Stomach smooth muscle (tissue), 2 donors: Measurements from ENCODE around the gene AFG3L2.

Experiments used
- H3K27ac ChIP-seq: one replicate; pipeline ENCODE4 v1.7.0; 2013; ENCODE audit warnings: mild to moderate bottlenecking, low read length, inconsistent platforms
- H3K27me3 ChIP-seq, 2 donors: one replicate each; pipeline ENCODE4 v1.7.0; 2013; ENCODE audit warnings: low read length in 2 of 2; ENCODE audit not compliant: insufficient read depth in 2 of 2, control insufficient read depth in 1 of 2
- H3K36me3 ChIP-seq, 2 donors: one replicate each; pipeline ENCODE4 v1.7.0; 2013; ENCODE audit warnings: low read length in 2 of 2; ENCODE audit not compliant: control insufficient read depth in 2 of 2, insufficient read depth in 2 of 2
- H3K4me1 ChIP-seq: one replicate; pipeline ENCODE4 v1.7.0; 2013; ENCODE audit warnings: low read length; ENCODE audit not compliant: control insufficient read depth, insufficient read depth
- H3K4me3 ChIP-seq, 2 donors: one replicate each; pipeline ENCODE4 v1.7.0; 2013; ENCODE audit warnings: low read length in 2 of 2
- H3K9ac ChIP-seq, 2 donors: one replicate each; pipeline ENCODE4 v1.7.0; 2013; ENCODE audit warnings: low read length in 2 of 2, mild to moderate bottlenecking in 1 of 2
- H3K9me3 ChIP-seq, 2 donors: one replicate each; pipeline ENCODE4 v1.7.0; 2013; ENCODE audit warnings: low read length in 2 of 2; ENCODE audit not compliant: control insufficient read depth in 2 of 2
- donor health status: healthy.
- donor health status: Pancreatic carcinoma.

The AFG3L2 gene

GRCh38 chr18:12326711-12327460 is 50.1 kb downstream of the AFG3L2 start:
- Histone ChIP-seq H3K4me3 (no peak overlapping the region), H3K9me3 (no peaks in the 10 kb centered on the region), H3K27ac (peak overlapping the region; percentile 60), H3K36me3 (peaks cover 42 to 44% of the 10 kb centered on the region in 2 donors), H3K9ac (no peak overlapping the region), H3K27me3 (no peaks in the 10 kb centered on the region), H3K4me1 (peaks cover 17% of the 10 kb centered on the region)

- Histone ChIP-seq H3K27me3 (no peaks in the 10 kb centered on the region), H3K4me1 (peaks cover 20% of the 10 kb centered on the region), H3K9me3 (no peaks in the 10 kb centered on the region), H3K36me3 (peaks cover 45 to 50% of the 10 kb centered on the region in 2 donors), H3K4me3 (no peak overlapping the region), H3K27ac (peak overlapping the region; percentile 60), H3K9ac (no peak overlapping the region)
Observed at GRCh38 chr18:12325726-12326245, 51.2 kb downstream of the AFG3L2 start.

GRCh38 chr18:12324991-12325725 is 51.9 kb downstream of the AFG3L2 start:
- Histone ChIP-seq H3K4me1 (peaks cover 20% of the 10 kb centered on the region), H3K9ac (no peak overlapping the region), H3K9me3 (no peaks in the 10 kb centered on the region), H3K27ac (no peak overlapping the region), H3K4me3 (no peak overlapping the region), H3K36me3 (peaks cover 44 to 52% of the 10 kb centered on the region in 2 donors), H3K27me3 (no peaks in the 10 kb centered on the region)

GRCh38 chr18:12321333-12321732 is 55.7 kb downstream of the AFG3L2 start:
- Histone ChIP-seq H3K9ac (no peak overlapping the region), H3K9me3 (no peaks in the 10 kb centered on the region), H3K4me1 (peaks cover 26% of the 10 kb centered on the region), H3K36me3 (peaks cover 22 to 26% of the 10 kb centered on the region in 2 donors), H3K4me3 (no peak overlapping the region), H3K27me3 (no peaks in the 10 kb centered on the region), H3K27ac (peak overlapping the region; percentile 42)

GRCh38 chr18:12318857-12319256 is 58.2 kb downstream of the AFG3L2 start:
- Histone ChIP-seq H3K4me3 (peak overlapping the region in 1 of 2 donors; percentile 44), H3K4me1 (peaks cover 42% of the 10 kb centered on the region), H3K27ac (peak overlapping the region; percentile 93), H3K36me3 (peaks cover 10 to 11% of the 10 kb centered on the region in 2 donors), H3K9me3 (no peaks in the 10 kb centered on the region), H3K9ac (no peak overlapping the region), H3K27me3 (no peaks in the 10 kb centered on the region)

GRCh38 chr18:12318334-12318697 is 58.7 kb downstream of the AFG3L2 start:
- peak overlapping the region in 1 of 2 donors; percentile 55 for H3K9ac ChIP-seq
- H3K4me3 ChIP-seq, result peak overlapping the region in 1 of 2 donors; percentile 44
- no peaks in the 10 kb centered on the region for H3K9me3 ChIP-seq
- H3K27me3 ChIP-seq, result no peaks in the 10 kb centered on the region
- peak overlapping the region; percentile 93 for H3K27ac ChIP-seq
- peaks cover 45% of the 10 kb centered on the region for H3K4me1 ChIP-seq
- peaks cover 16 to 17% of the 10 kb centered on the region in 2 donors for H3K36me3 ChIP-seq

GRCh38 chr18:12317664-12318333 is 59.2 kb downstream of the AFG3L2 start:
- peaks cover 45% of the 10 kb centered on the region for H3K4me1 ChIP-seq
- H3K4me3 ChIP-seq, result peak overlapping the region in 1 of 2 donors; percentile 44
- peaks cover 19 to 20% of the 10 kb centered on the region in 2 donors for H3K36me3 ChIP-seq
- peak overlapping the region; percentile 93 for H3K27ac ChIP-seq
- H3K9ac ChIP-seq, result peak overlapping the region in 1 of 2 donors; percentile 55
- no peaks in the 10 kb centered on the region for H3K9me3 ChIP-seq
- no peaks in the 10 kb centered on the region for H3K27me3 ChIP-seq

- Histone ChIP-seq H3K36me3 (peaks cover 22 to 25% of the 10 kb centered on the region in 2 donors), H3K27ac (peak overlapping the region; percentile 93), H3K9ac (no peak overlapping the region), H3K27me3 (no peaks in the 10 kb centered on the region), H3K4me1 (peaks cover 42% of the 10 kb centered on the region), H3K9me3 (peaks cover 0 to 6% of the 10 kb centered on the region in 2 donors), H3K4me3 (peak overlapping the region; percentile 18 to 36)
Observed at GRCh38 chr18:12315911-12316310, 61.1 kb downstream of the AFG3L2 start.

- H3K9ac ChIP-seq, result peak overlapping the region in 1 of 2 donors; percentile 30
- H3K27ac ChIP-seq, result peak overlapping the region; percentile 93
Observed at GRCh38 chr18:12315490-12315889, 61.5 kb downstream of the AFG3L2 start.

GRCh38 chr18:12314591-12315305 is 62.3 kb downstream of the AFG3L2 start:
- no peaks in the 10 kb centered on the region for H3K27me3 ChIP-seq
- H3K4me3 ChIP-seq, result peak overlapping the region in 1 of 2 donors; percentile 17
- peaks cover 51% of the 10 kb centered on the region for H3K4me1 ChIP-seq
- peak overlapping the region; percentile 93 for H3K27ac ChIP-seq
- peak overlapping the region; percentile 3 to 47 for H3K9ac ChIP-seq
- peaks cover 0 to 6% of the 10 kb centered on the region in 2 donors for H3K9me3 ChIP-seq
- H3K36me3 ChIP-seq, result peaks cover 25 to 28% of the 10 kb centered on the region in 2 donors

More at GRCh38 chr18:12315490-12315889, 61.5 kb downstream of the AFG3L2 start:
- Histone ChIP-seq H3K4me1 (peaks cover 46% of the 10 kb centered on the region), H3K9me3 (peaks cover 0 to 6% of the 10 kb centered on the region in 2 donors), H3K27me3 (no peaks in the 10 kb centered on the region), H3K36me3 (peaks cover 24 to 25% of the 10 kb centered on the region in 2 donors), H3K4me3 (peak overlapping the region; percentile 18 to 36)
